Measurements from ENCODE around the gene INPP5E.

Gene INPP5E

GRCh38 chr9:136381966-136382513 lies 57.6 kb downstream of the INPP5E start:
- no peak for DNase-seq (ENCODE audit: low read depth)

- DNase-seq (ENCODE audit: low read depth) = no peak
Observed at GRCh38 chr9:136381311-136381710, 58.3 kb downstream of the INPP5E start.

GRCh38 chr9:136380381-136380780 lies 59.3 kb downstream of the INPP5E start:
- no peak for DNase-seq (ENCODE audit: low read depth)

DNA sequence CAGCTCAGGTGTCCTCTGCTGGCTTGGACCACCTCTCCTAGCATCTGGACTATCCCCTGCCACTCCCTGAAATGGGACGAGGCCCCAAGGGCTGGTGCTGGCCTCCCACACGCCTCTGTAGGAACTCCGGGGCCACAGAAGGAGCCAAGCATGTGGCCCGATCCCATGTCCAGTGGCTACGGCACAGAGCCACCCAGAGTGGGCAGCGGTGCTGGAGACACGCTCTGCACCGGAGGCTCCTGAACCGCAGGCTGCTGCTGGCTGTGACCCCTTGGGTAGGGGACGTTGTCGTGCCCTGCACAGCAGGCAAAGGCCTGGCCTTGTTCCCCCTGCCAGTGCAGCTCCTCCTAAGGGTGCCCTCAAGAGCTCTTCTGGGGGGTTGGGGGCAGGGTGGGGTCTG lies 59.8 kb downstream of the INPP5E start:
- no peak for DNase-seq (ENCODE audit: low read depth)

DNA sequence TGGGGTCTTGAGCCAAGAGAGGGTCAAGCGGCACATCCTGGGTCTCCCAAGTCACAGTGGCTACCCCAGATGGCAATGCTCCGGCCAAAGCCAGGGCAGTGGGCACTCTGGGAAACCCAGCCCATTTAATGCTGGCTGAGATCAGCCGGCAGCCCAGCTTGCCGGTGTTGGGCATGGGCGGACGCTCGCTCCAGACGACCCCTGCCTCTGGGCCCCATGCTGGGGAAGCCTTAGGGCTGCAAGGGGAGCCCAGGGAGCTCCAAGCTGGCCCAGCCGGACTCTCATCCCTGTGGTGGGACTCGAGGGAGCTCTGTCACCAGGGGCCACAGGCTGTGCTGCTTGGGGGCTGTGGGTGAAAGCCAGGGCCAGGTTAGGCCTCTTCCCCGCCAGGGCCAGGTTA lies 60.2 kb downstream of the INPP5E start:
- no peak for DNase-seq (ENCODE audit: low read depth)

DNA sequence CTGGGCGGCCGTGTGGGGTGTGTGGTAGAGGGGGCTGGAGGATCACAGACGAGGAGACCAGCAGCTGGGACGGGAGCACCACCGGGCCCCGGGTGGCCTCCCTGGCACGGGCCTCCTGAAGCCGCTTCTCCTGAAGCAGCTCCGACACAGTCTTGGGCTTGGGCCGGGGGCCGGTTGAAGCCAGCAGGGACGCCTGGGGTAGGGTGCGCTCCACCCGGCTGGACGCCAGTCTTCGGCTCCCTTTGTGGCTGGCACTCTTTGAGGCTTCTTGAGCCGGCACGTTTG lies 60.7 kb downstream of the INPP5E start:
- no peak for DNase-seq (ENCODE audit: low read depth)

Measured in activated T-helper 9 cell treated with anti-CD3 and anti-CD28 coated beads, Interleukin-2, amount 50 U/mL, for 16 hours (primary cell).